ENCODE data around the gene DNAH9.

- no peak for TF ChIP-seq CTCF (IDR thresholded peaks at IDR 0.05)
- TF ChIP-seq POLR2A (IDR thresholded peaks at IDR 0.05): no peak
Observed at GRCh38 chr17:11554042-11554441, 44.2 kb upstream of the DNAH9 start.

Measured in body of pancreas (tissue), 4 donors.